ENCODE results near the gene SON.

Gene SON

GRCh38 chr21:33543505-33544129, 779 bp downstream of the SON start:
- DNase-seq = no peak

- DNase-seq = no peak
Measured at GRCh38 chr21:33544451-33545195, 1.8 kb downstream of the SON start.

- no peak for DNase-seq
Measured at GRCh38 chr21:33546086-33546485, 3.2 kb downstream of the SON start.

GRCh38 chr21:33549848-33550771, 7.3 kb downstream of the SON start:
- DNase-seq = no peak

- no peak for DNase-seq
Measured at GRCh38 chr21:33550772-33551660, 8.2 kb downstream of the SON start.

- no peak for DNase-seq
Measured at GRCh38 chr21:33551664-33552063, 8.8 kb downstream of the SON start.

GRCh38 chr21:33552093-33552998, 9.5 kb downstream of the SON start:
- DNase-seq = no peak

- DNase-seq = no peak
Measured at GRCh38 chr21:33552999-33553598, 10.3 kb downstream of the SON start.

- DNase-seq = no peak
Measured at GRCh38 chr21:33554236-33554981, 11.6 kb downstream of the SON start.

- DNase-seq = no peak
Measured at GRCh38 chr21:33554982-33555344, 12.1 kb downstream of the SON start.

- DNase-seq = no peak
Measured at GRCh38 chr21:33557447-33557846, 14.6 kb downstream of the SON start.

- no peak for DNase-seq
Measured at GRCh38 chr21:33558777-33559421, 16.1 kb downstream of the SON start.

GRCh38 chr21:33559813-33560212, 17.0 kb downstream of the SON start:
- DNase-seq = no peak

GRCh38 chr21:33560965-33561364, 18.1 kb downstream of the SON start:
- DNase-seq = no peak

- DNase-seq = no peak
Measured at GRCh38 chr21:33561373-33561772, 18.5 kb downstream of the SON start.

GRCh38 chr21:33562389-33562788, 19.6 kb downstream of the SON start:
- DNase-seq = no peak

GRCh38 chr21:33566514-33566913, 23.7 kb downstream of the SON start:
- DNase-seq = no peak

GRCh38 chr21:33567914-33568313, 25.1 kb downstream of the SON start:
- no peak for DNase-seq

GRCh38 chr21:33568448-33568847, 25.6 kb downstream of the SON start:
- DNase-seq = no peak

All from right kidney (tissue), 1 donor.